GM23338 (cell line): Measurements from ENCODE around the gene SLC9A9. TPM values are rescaled to one million over a fixed set of nuclear protein-coding genes. Genes with fewer than 3 reads are reported as not detected.

Experiments used
- ATAC-seq: fragments of 200-7000 bp; cut with Tn5 transposase; 3 replicates; pipeline ENCODE4 v1.9.1; 2020
- DNase-seq: peaks from one replicate; pipeline ENCODE4 v3.0.0-alpha.2; 2015; ENCODE audit warnings: low spot score
- H2AFZ ChIP-seq: fragments of 200-600 bp; sonication (generic); 2 replicates; pipeline ENCODE4 v1.8.0; 2016; ENCODE audit warnings: antibody characterized with exemption, mild to moderate bottlenecking, moderate library complexity
- H3F3A ChIP-seq: fragments of 200-600 bp; sonication (generic); replicated peaks from 2 replicates; pipeline ENCODE4 v1.8.0; 2017; ENCODE audit warnings: antibody characterized with exemption, mixed run types, low read depth
- H3K27ac ChIP-seq: fragments of 200-600 bp; sonication (generic); 2 replicates; pipeline ENCODE4 v1.6.1; 2016; ENCODE audit warnings: low read depth
- H3K27me3 ChIP-seq: fragments of 200-600 bp; sonication (generic); 2 replicates; pipeline ENCODE4 v1.8.0; 2016; ENCODE audit warnings: mild to moderate bottlenecking, mixed run types, moderate library complexity; ENCODE audit not compliant: insufficient read depth
- H3K36me3 ChIP-seq: fragments of 200-600 bp; sonication (generic); 2 replicates; pipeline ENCODE4 v1.8.0; 2016; ENCODE audit warnings: mild to moderate bottlenecking; ENCODE audit not compliant: insufficient read depth
- H3K4me1 ChIP-seq: fragments of 200-600 bp; sonication (generic); 2 replicates; pipeline ENCODE4 v1.8.0; 2016; ENCODE audit warnings: mild to moderate bottlenecking, moderate library complexity; ENCODE audit not compliant: insufficient read depth
- H3K4me2 ChIP-seq: fragments of 200-600 bp; sonication (generic); 2 replicates; pipeline ENCODE4 v1.7.1; 2017; ENCODE audit warnings: mixed run types
- H3K4me3 ChIP-seq: fragments of 200-600 bp; sonication (generic); 2 replicates; pipeline ENCODE4 v1.6.1; 2016; ENCODE audit warnings: mixed run types
- H3K79me2 ChIP-seq: fragments of 200-600 bp; sonication (generic); replicated peaks from 2 replicates; pipeline ENCODE4 v1.8.0; 2017; ENCODE audit warnings: mild to moderate bottlenecking; ENCODE audit not compliant: insufficient read depth
- H3K9me2 ChIP-seq: fragments of 200-600 bp; sonication (generic); 2 replicates; pipeline ENCODE4 v1.8.0; 2017; ENCODE audit not compliant: insufficient read depth
- H4K20me1 ChIP-seq: fragments of 200-600 bp; sonication (generic); replicated peaks from 2 replicates; pipeline ENCODE4 v1.8.0; 2017; ENCODE audit warnings: mild to moderate bottlenecking; ENCODE audit not compliant: insufficient read depth
- H3K27ac Mint-ChIP-seq: 2 replicates; pipeline ENCODE4 v1.8.0; 2020; ENCODE audit warnings: inconsistent platforms, mild to moderate bottlenecking, moderate library complexity, mixed read lengths
- H3K27me3 Mint-ChIP-seq: 3 replicates; pipeline ENCODE4 v1.8.0; 2022; ENCODE audit warnings: low read depth, mild to moderate bottlenecking, moderate library complexity, mixed read lengths, inconsistent platforms; ENCODE audit not compliant: insufficient read depth, poor library complexity
- H3K36me3 Mint-ChIP-seq: 3 replicates; pipeline ENCODE4 v1.8.0; 2021; ENCODE audit warnings: low read depth, mild to moderate bottlenecking, inconsistent platforms, moderate library complexity, mixed read lengths
- H3K4me1 Mint-ChIP-seq: 3 replicates; pipeline ENCODE4 v1.8.0; 2020; ENCODE audit warnings: mild to moderate bottlenecking, inconsistent platforms, mixed read lengths
- H3K4me3 Mint-ChIP-seq: 3 replicates; pipeline ENCODE4 v1.8.0; 2021; ENCODE audit warnings: moderate library complexity, mild to moderate bottlenecking, inconsistent platforms, mixed read lengths
- H3K9me3 Mint-ChIP-seq: 3 replicates; pipeline ENCODE4 v1.8.0; 2020; ENCODE audit warnings: moderate library complexity, mild to moderate bottlenecking, inconsistent platforms, mixed read lengths
- ETS1 ChIP-seq: IDR thresholded peaks from 2 replicates; pipeline ENCODE4 v1.6.1; 2016; ENCODE audit warnings: antibody characterized with exemption
- EZH2 ChIP-seq: fragments of 200-600 bp; sonication (generic); IDR thresholded peaks from one replicate; pipeline ENCODE4 v1.8.0; 2017; ENCODE audit warnings: antibody characterized with exemption, mild to moderate bottlenecking, low read depth; ENCODE audit not compliant: unreplicated experiment
- EZH2phosphoT487 ChIP-seq: fragments of 200-600 bp; sonication (generic); IDR thresholded peaks from one replicate; pipeline ENCODE4 v1.8.1; 2018; ENCODE audit warnings: antibody characterized with exemption; ENCODE audit not compliant: unreplicated experiment
- JUNB ChIP-seq: IDR thresholded peaks from one replicate; pipeline ENCODE4 v1.6.1; 2016; ENCODE audit warnings: antibody characterized with exemption; ENCODE audit not compliant: unreplicated experiment
- ZNF114 ChIP-seq: fragments of 250-450 bp; sonication (Bioruptor Pico); IDR thresholded peaks from 2 replicates; pipeline ENCODE4 v1.5.0; 2020; ENCODE audit warnings: mild to moderate bottlenecking, moderate library complexity
- ZNF462 ChIP-seq: fragments of 250-450 bp; sonication (Bioruptor Pico); IDR thresholded peaks from 2 replicates; pipeline ENCODE4 v1.5.0; 2020; ENCODE audit warnings: mild to moderate bottlenecking, moderate library complexity
- polyA plus RNA-seq: library from polyadenylated mRNA; unstranded; fragments of >200 nt; fragmentation: Nextera tagmentation; extraction: Ambion mirVana; gene quantifications from 2 replicates; pipeline ENCODE4 v1.2.1, GENCODE V29; 2016
- total RNA-seq: library from RNA; depleted of rRNA; stranded (reverse); fragments of >200 nt; shearing (Covaris generic); gene quantifications from 2 replicates; pipeline ENCODE4 v1.2.3, GENCODE V29; 2014
- TF ChIP-seq, protein P1 (sequence below), 2 experiments: fragments of 200-600 bp in 1 of 2; sonication (generic) in 1 of 2; conservative IDR thresholded peaks; 2 replicates each; pipeline versions ENCODE4 v1.5.1 to v1.6.1; 2016 to 2017; ENCODE audit warnings: antibody characterized with exemption in 2 of 2, low read depth in 2 of 2, mild to moderate bottlenecking in 2 of 2, moderate library complexity in 1 of 2

The SLC9A9 gene
- total and polyA plus RNA-seq, 2 experiments from 2014 or later, result 1.3 to 1.6 TPM

DNA sequence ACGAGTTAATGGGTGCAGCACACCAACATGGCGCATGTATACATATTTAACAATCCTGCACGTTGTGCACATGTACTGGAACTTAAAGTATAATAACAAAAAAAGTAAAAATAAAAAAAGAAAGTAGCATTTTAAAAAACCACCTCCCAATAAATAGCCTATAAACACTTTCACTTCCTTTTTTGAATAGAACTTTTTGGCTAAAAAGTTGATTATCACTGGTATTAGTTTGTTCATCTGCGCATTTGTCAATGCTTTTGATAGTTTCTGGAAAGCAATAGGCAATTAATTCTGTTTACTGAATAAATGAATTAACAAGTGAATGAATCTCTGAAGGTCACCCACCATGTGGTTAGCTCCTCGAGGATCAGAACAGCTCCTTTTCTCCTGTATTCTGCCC, 179.9 kb downstream of the SLC9A9 start (continued):
- TF ChIP-seq, protein P1, sequence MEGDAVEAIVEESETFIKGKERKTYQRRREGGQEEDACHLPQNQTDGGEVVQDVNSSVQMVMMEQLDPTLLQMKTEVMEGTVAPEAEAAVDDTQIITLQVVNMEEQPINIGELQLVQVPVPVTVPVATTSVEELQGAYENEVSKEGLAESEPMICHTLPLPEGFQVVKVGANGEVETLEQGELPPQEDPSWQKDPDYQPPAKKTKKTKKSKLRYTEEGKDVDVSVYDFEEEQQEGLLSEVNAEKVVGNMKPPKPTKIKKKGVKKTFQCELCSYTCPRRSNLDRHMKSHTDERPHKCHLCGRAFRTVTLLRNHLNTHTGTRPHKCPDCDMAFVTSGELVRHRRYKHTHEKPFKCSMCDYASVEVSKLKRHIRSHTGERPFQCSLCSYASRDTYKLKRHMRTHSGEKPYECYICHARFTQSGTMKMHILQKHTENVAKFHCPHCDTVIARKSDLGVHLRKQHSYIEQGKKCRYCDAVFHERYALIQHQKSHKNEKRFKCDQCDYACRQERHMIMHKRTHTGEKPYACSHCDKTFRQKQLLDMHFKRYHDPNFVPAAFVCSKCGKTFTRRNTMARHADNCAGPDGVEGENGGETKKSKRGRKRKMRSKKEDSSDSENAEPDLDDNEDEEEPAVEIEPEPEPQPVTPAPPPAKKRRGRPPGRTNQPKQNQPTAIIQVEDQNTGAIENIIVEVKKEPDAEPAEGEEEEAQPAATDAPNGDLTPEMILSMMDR (conservative IDR thresholded peaks at IDR 0.05; ENCODE audit: low read depth in 2 of 2), result no peak
- TF ChIP-seq EZH2phosphoT487 (no peak), ETS1 (no peak), JUNB (no peak), ZNF462 (CRISPR knock-in tag) (no peak), EZH2 (no peak)

- TF ChIP-seq ZNF114 (CRISPR knock-in tag) (no peak), EZH2 (no peak)
- TF ChIP-seq, protein P1 (conservative IDR thresholded peaks at IDR 0.05; ENCODE audit: low read depth in 2 of 2), result no peak
- Histone ChIP-seq H3F3A (no peaks in the 10 kb centered on the region), H3K4me3 (no peak overlapping the region), H3K27ac (no peak overlapping the region), H3K4me2 (no peak overlapping the region), H3K4me1 (peaks cover 9% of the 10 kb centered on the region), H3K79me2 (no peaks in the 10 kb centered on the region), H3K27me3 (no peaks in the 10 kb centered on the region), H3K36me3 (no peaks in the 10 kb centered on the region), H2AFZ (no peak overlapping the region), H4K20me1 (no peaks in the 10 kb centered on the region), H3K9me2 (peaks cover 11% of the 10 kb centered on the region; the same call in 1 of the 2 replicates)
- H3K27me3 Mint-ChIP-seq, result no peaks in the 10 kb centered on the region
- H3K36me3 Mint-ChIP-seq, result peaks cover 11% of the 10 kb centered on the region
- H3K27ac Mint-ChIP-seq, result no peak overlapping the region
- DNase-seq (no peak), ATAC-seq (no peak)
- H3K4me3 Mint-ChIP-seq, result no peak overlapping the region
- peaks cover 5% of the 10 kb centered on the region; the same call in 2 of the 3 replicates for H3K4me1 Mint-ChIP-seq
- peaks cover 31% of the 10 kb centered on the region for H3K9me3 Mint-ChIP-seq
Observed at GRCh38 chr3:143661677-143662076, 186.6 kb downstream of the SLC9A9 start.
